ENCODE measurements around the gene ANXA11.
A peak's percentile ranks its signal among the peaks of the same experiment; 100 is the strongest.

ANXA11 gene

DNA sequence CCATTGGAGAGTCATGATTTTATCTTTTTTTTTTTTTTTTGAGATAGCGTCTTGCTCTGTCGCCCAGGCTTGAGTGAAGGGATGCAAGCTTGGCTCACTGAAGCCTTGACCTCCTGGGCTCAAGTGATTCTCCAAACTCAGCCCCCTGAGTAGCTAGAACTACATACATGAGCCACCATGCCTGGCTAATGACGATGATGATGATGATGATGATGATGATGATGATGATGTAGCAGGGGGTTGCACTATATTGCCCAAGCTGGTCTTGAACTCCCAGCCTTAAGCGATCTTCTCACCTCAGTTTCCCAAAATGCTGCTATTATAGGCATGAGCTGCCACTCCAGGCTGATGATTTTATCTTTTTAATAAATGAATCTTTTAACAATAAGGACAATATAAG lies 86.7 kb downstream of the ANXA11 start:
- Histone ChIP-seq H3K27ac (ENCODE audit: extremely low read depth, low read depth, low read length) (no peak overlapping the region), H3K36me3 (ENCODE audit: control insufficient read depth in 2 of 2, insufficient read depth in 1 of 2, low read length in 2 of 2) (no peaks in the 10 kb centered on the region), H3K4me3 (ENCODE audit: low read depth, low read length) (no peak overlapping the region), H3K4me1 (ENCODE audit: control insufficient read depth, insufficient read depth, low read length) (no peaks in the 10 kb centered on the region), H3K9me3 (ENCODE audit: control insufficient read depth, insufficient read depth, low read depth, low read length) (no peaks in the 10 kb centered on the region)
- ChIA-PET POLR2A (interaction anchor here (0.7 kb wide), 1 partner anchor 40 kb away, joined by 3 read pairs; the partner anchor contains the start of gene TMEM254), CTCF (interaction anchor here (0.6 to 1.6 kb wide), 4 partner anchors 10 to 581 kb away, joined by 3 to 4 read pairs (median 3); no protein-coding TSS in a partner anchor)
- no peak for TF ChIP-seq REPIN1 (tag by site-specific recombination; IDR thresholded peaks at IDR 0.05; ENCODE audit: low read depth)
- TF ChIP-seq ZNF366 (tag by site-specific recombination; conservative IDR thresholded peaks at IDR 0.05) = no peak
- TF ChIP-seq ZNF558 (tag by site-specific recombination; IDR thresholded peaks at IDR 0.05) = no peak
- no peak for TF ChIP-seq ZNF621 (tag by site-specific recombination; IDR thresholded peaks at IDR 0.05)
- no peak for TF ChIP-seq MYNN (tag by site-specific recombination; IDR thresholded peaks at IDR 0.05; ENCODE audit: borderline replicate concordance)
- TF ChIP-seq, protein P1, sequence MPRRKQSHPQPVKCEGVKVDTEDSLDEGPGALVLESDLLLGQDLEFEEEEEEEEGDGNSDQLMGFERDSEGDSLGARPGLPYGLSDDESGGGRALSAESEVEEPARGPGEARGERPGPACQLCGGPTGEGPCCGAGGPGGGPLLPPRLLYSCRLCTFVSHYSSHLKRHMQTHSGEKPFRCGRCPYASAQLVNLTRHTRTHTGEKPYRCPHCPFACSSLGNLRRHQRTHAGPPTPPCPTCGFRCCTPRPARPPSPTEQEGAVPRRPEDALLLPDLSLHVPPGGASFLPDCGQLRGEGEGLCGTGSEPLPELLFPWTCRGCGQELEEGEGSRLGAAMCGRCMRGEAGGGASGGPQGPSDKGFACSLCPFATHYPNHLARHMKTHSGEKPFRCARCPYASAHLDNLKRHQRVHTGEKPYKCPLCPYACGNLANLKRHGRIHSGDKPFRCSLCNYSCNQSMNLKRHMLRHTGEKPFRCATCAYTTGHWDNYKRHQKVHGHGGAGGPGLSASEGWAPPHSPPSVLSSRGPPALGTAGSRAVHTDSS (tag by site-specific recombination; IDR thresholded peaks at IDR 0.05) = peak; percentile 80
- TF ChIP-seq ZNF610 (tag by site-specific recombination; IDR thresholded peaks at IDR 0.05; ENCODE audit: borderline replicate concordance) = no peak

DNA sequence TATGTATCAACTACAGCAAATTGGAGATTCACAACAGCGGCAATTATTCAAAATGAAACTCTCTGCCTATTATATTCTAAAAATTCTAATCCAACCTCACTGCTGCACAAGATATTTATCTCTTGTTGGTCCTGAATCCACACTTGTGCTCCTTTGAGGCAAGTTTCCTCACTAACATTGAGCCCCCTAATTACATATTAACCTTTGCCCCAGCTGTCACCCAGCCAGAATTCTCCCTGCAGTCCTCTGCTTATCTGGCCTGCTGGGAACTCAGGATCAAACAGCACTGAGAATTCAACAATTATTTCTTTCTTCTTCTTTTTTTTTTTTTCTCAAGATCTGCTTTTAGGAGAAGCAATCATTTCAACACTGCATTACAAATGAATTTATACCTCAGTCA lies 94.4 kb downstream of the ANXA11 start:
- ChIA-PET CTCF (interaction anchor here (0.6 to 0.7 kb wide), 2 partner anchors 9 to 362 kb away, joined by 4 read pairs; no protein-coding TSS in a partner anchor), POLR2A (no interaction called here)
- TF ChIP-seq GLIS1 (tag by site-specific recombination; IDR thresholded peaks at IDR 0.05) (no peak), SP7 (tag by site-specific recombination; IDR thresholded peaks at IDR 0.05) (0 out of 2 replicates have a peak, but pooled peaks have one; percentile 22), ZNF660 (tag by site-specific recombination; IDR thresholded peaks at IDR 0.05) (no peak), ZBTB1 (tag by site-specific recombination; IDR thresholded peaks at IDR 0.05) (no peak)
- TF ChIP-seq, protein P2, sequence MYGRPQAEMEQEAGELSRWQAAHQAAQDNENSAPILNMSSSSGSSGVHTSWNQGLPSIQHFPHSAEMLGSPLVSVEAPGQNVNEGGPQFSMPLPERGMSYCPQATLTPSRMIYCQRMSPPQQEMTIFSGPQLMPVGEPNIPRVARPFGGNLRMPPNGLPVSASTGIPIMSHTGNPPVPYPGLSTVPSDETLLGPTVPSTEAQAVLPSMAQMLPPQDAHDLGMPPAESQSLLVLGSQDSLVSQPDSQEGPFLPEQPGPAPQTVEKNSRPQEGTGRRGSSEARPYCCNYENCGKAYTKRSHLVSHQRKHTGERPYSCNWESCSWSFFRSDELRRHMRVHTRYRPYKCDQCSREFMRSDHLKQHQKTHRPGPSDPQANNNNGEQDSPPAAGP (tag by site-specific recombination; IDR thresholded peaks at IDR 0.05) = no peak
- Histone ChIP-seq H3K9me3 (ENCODE audit: control insufficient read depth, insufficient read depth, low read depth, low read length) (no peaks in the 10 kb centered on the region), H3K27ac (ENCODE audit: extremely low read depth, low read depth, low read length) (no peak overlapping the region), H3K36me3 (ENCODE audit: control insufficient read depth in 2 of 2, insufficient read depth in 1 of 2, low read length in 2 of 2) (no peaks in the 10 kb centered on the region), H3K4me1 (ENCODE audit: control insufficient read depth, insufficient read depth, low read length) (no peaks in the 10 kb centered on the region), H3K4me3 (ENCODE audit: low read depth, low read length) (no peak overlapping the region)

DNA sequence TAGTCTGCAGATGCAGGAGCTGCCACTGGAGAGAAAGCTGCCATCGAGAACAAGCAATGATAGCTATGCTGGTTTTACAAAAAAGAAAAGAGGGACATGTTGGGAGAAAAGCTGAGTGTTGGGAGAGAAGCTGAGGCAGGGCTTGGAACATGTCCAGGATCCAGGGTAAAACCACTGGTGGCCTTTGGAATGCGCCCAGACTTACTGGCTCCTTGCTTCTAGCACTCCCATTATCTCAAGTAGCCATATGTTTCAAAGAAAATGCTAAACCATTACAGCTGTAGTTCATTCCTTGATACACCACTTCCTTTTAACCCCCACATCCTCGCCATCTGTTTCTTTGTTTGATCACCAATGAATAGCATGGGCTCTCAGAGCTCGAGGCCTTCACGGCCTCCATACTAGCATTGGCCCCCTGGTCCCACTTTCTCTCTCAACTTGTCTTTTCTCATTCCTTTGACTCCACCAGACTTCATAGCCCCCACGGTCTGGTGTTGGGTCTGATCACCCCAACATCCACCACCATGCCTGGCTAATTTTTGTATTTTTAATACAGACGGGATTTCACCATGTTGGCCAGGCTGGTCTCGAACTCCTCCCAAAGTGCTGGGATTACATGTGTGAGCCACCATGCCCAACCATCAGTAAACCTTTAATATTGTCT lies 96.6 kb downstream of the ANXA11 start:
- no peak for TF ChIP-seq SP3 (tag by site-specific recombination; IDR thresholded peaks at IDR 0.05)
- TF ChIP-seq, protein P3, sequence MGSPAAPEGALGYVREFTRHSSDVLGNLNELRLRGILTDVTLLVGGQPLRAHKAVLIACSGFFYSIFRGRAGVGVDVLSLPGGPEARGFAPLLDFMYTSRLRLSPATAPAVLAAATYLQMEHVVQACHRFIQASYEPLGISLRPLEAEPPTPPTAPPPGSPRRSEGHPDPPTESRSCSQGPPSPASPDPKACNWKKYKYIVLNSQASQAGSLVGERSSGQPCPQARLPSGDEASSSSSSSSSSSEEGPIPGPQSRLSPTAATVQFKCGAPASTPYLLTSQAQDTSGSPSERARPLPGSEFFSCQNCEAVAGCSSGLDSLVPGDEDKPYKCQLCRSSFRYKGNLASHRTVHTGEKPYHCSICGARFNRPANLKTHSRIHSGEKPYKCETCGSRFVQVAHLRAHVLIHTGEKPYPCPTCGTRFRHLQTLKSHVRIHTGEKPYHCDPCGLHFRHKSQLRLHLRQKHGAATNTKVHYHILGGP (tag by site-specific recombination; IDR thresholded peaks at IDR 0.05) = no peak
- no peak for TF ChIP-seq ZNF548 (tag by site-specific recombination; IDR thresholded peaks at IDR 0.05)
- TF ChIP-seq ZNF2 (tag by site-specific recombination; IDR thresholded peaks at IDR 0.05) = no peak
- no peak for TF ChIP-seq ZNF664 (tag by site-specific recombination; IDR thresholded peaks at IDR 0.05)
- no peak for TF ChIP-seq GFI1B (tag by site-specific recombination; IDR thresholded peaks at IDR 0.05)
- no peak for TF ChIP-seq ZBTB20 (tag by site-specific recombination; IDR thresholded peaks at IDR 0.05)
- no peak for TF ChIP-seq GLIS2 (tag by site-specific recombination; IDR thresholded peaks at IDR 0.05)
- no peak for TF ChIP-seq HOXC10 (CRISPR knock-in tag; IDR thresholded peaks at IDR 0.05)
- TF ChIP-seq ZNF292 (tag by site-specific recombination; IDR thresholded peaks at IDR 0.05; ENCODE audit: borderline replicate concordance, low read depth) = no peak
- TF ChIP-seq HOXD13 (CRISPR knock-in tag; IDR thresholded peaks at IDR 0.05; ENCODE audit: borderline replicate concordance) = no peak
- TF ChIP-seq ZNF792 (tag by site-specific recombination; IDR thresholded peaks at IDR 0.05) = no peak
- no peak for TF ChIP-seq ZNF677 (tag by site-specific recombination; IDR thresholded peaks at IDR 0.05)
- CTCF ChIA-PET = interaction anchor here (0.9 kb wide), 1 partner anchor 9 kb away, joined by 4 read pairs; no protein-coding TSS in a partner anchor
- Histone ChIP-seq H3K36me3 (ENCODE audit: control insufficient read depth in 2 of 2, insufficient read depth in 1 of 2, low read length in 2 of 2) (no peaks in the 10 kb centered on the region), H3K27ac (ENCODE audit: extremely low read depth, low read depth, low read length) (no peak overlapping the region), H3K9me3 (ENCODE audit: control insufficient read depth, insufficient read depth, low read depth, low read length) (no peaks in the 10 kb centered on the region), H3K4me1 (ENCODE audit: control insufficient read depth, insufficient read depth, low read length) (no peaks in the 10 kb centered on the region), H3K4me3 (ENCODE audit: low read depth, low read length) (no peak overlapping the region)
- POLR2A ChIA-PET = no interaction called here

Data from HEK293 (cell line).